GM19193 (cell line): ENCODE results near the gene CCR5AS.

Experiments
- POLR2A ChIP-seq: IDR thresholded peaks from 4 replicates; pipeline ENCODE4 v1.6.1; 2011; ENCODE audit not compliant: insufficient read depth, insufficient read length; ENCODE audit errors: extremely low read depth

Gene CCR5AS

DNA sequence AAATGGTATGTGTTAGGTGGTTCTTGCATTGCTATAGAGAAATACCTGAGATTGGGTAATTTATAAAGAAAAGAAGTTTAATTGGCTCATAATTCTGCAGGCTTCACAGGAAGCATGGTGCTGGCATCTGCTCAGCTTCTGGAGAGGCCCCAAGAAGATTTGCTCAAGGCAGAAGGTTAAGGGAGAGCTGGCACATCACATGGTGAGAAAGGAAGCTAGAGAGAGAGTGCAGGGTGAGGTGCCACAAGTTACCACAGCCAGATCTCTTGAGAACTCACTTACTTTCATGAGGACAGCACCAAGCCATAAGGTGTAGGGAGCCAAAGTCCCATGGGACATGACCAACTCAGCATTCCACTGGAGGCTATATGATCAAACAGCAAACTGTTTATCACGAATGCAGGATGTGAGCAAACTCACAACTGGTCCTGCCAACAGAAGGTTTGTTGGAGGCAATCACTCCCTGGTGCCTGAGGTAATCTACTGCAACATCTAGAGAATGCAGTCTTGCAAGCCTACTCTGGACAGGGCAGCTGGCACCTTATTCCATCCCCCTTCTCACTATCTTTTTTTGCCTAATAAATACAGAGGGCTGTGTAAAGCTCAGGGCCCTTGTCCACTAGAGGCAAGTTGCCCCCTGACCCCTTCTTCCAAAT, 81.1 kb downstream of the CCR5AS start:
- no peak for TF ChIP-seq POLR2A

DNA sequence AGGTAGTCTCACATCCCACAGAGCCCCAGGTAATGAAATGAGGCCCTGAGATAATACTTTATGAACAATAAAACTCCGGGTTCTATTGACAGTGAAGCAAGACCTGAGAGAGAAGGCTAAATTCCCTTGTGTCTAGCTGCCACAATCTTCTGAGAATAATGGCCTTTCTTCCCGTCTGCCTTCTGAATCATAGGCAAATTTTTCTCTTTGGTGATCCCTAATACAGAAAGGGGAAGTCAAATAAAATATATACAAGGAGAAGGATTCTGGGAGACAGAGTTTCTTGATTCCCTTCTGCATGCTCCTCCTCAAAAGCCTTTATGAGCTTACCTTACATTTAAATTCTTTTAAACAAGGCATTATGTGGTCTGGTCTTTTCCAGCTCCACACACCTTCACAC, 82.8 kb downstream of the CCR5AS start:
- TF ChIP-seq POLR2A: no peak

DNA sequence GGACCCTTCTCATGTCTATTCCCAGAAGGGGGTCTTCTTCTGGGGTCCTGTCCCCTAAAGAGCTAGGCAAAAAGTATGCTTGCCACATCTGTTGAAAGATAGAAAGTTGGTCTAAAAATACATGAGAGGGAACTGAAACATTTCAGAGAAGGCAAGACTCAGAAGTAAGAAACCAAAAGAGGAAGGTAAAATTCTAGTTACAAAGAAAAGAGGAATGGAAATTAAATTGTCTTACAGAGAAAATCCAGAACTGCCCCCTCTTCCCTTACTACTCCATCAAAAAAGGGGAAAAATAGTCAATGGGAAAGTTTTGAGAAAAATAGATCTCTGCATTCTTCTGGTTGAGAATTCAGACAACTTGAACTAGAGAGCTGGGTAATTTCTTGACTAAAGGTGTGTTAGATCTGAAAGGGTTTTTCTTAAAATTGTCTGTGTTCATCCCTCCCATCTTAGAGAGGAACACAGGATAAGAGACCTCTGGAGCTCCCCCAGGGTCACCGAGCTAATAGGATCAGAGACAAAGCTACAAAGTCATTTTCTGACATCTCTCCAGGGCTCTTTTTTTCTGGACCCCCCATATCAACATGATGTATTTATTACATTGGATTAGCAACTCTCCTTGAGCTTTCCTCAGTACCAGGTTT, 85.3 kb downstream of the CCR5AS start:
- no peak for TF ChIP-seq POLR2A

DNA sequence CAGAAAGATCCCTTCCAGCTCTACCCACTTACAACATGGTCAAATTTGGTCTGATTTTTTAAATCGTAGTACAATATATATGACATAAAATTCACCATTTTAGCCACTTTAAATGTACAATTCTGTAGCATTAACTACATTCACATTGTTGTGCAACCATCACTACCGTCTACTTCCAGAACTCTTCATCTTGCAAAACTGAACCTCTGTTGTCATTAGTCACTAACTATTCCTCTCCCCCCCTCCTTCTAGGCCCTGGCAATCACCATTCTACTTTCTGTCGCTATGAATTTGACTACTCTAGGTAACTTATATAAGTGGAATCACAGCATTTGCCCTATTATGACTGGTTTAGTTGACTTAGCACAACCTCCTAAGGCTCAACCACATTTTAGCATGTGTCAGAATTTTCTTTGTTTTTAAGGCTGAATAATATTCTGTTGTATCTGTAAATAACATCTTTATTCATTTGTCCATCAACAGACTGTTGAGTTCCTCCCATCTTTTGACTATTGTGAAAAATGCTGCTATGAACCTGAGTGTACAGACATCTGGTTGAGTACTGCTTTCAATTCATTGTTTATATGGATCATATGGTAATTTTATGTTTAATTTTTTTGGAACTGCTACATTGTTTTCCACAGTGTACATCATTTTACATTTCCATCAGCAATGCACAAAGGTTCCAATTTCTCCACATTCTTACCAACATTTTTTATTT, 88.5 kb downstream of the CCR5AS start:
- no peak for TF ChIP-seq POLR2A

DNA sequence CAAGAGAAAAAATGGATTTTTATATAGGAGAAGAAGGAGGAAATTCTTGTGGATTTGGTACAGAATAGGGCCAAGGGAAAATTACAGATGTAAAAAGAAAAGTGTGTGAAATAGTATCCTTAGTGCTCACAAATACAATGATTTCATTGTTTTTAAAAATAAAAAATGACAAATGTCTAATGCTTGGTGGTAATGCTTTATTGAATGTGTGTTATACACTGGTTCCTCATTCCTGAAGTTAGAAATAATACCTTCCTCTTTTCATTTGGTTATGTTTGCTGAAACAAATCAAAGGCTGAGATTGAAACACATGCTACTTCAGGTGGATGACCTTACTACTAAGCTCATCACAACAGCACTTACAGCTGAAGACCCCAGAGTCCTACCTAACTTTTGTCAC, 90.7 kb downstream of the CCR5AS start:
- no peak for TF ChIP-seq POLR2A

DNA sequence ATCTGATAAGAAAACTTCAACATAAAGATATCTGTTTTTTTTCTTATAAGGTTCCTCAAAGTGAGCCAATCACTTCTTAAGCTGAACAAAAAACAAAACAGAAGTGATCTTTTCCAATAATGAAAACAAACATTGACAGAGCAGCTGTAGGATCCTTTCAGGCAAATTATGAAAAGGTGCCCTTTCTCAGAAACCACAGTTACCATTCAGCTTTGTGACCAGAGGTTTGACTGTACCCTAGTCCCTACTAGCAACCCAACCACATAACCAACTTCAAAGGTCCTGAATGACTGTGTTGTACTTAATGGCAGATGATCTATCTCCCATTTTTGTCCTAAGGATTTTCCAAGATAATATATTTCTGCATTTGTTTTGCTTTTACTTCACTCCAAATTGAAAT, 92.3 kb downstream of the CCR5AS start:
- no peak for TF ChIP-seq POLR2A
